HG02852 (cell line): ENCODE measurements around the gene DRD2.
A peak's percentile ranks its signal among the peaks of the same experiment; 100 is the strongest.

Source experiments
- ATAC-seq: cut with Tn5 transposase; IDR thresholded peaks from one replicate; pipeline ENCODE4 v1.9.1; 2021; ENCODE audit warnings: mild to moderate bottlenecking, moderate library complexity; ENCODE audit not compliant: unreplicated experiment

Gene DRD2

GRCh38 chr11:113447621-113448315, 27.4 kb downstream of the DRD2 start:
- ATAC-seq: no peak

GRCh38 chr11:113446938-113447337, 28.3 kb downstream of the DRD2 start:
- ATAC-seq: no peak

GRCh38 chr11:113446112-113446511, 29.1 kb downstream of the DRD2 start:
- ATAC-seq: peak; percentile 85

- no peak for ATAC-seq
Measured at GRCh38 chr11:113444502-113445123, 30.6 kb downstream of the DRD2 start.

- no peak for ATAC-seq
Measured at GRCh38 chr11:113440816-113441215, 34.4 kb downstream of the DRD2 start.

- ATAC-seq: no peak
Measured at GRCh38 chr11:113436672-113437252, 38.4 kb downstream of the DRD2 start.

- ATAC-seq: no peak
Measured at GRCh38 chr11:113435190-113435968, 39.8 kb downstream of the DRD2 start.

- no peak for ATAC-seq
Measured at GRCh38 chr11:113431746-113432145, 43.5 kb downstream of the DRD2 start.

- no peak for ATAC-seq
Measured at GRCh38 chr11:113426686-113427085, 48.5 kb downstream of the DRD2 start.

GRCh38 chr11:113420808-113421207, 54.4 kb downstream of the DRD2 start:
- ATAC-seq: no peak

GRCh38 chr11:113419454-113420003, 55.7 kb downstream of the DRD2 start:
- no peak for ATAC-seq

- ATAC-seq: no peak
Measured at GRCh38 chr11:113417428-113417827, 57.8 kb downstream of the DRD2 start.

- no peak for ATAC-seq
Measured at GRCh38 chr11:113415343-113415742, 59.9 kb downstream of the DRD2 start.

GRCh38 chr11:113412675-113413074, 62.5 kb downstream of the DRD2 start:
- ATAC-seq: no peak

GRCh38 chr11:113411536-113411935, 63.7 kb downstream of the DRD2 start:
- ATAC-seq: no peak

- no peak for ATAC-seq
Measured at GRCh38 chr11:113410414-113411135, 64.6 kb downstream of the DRD2 start.

- ATAC-seq: no peak
Measured at GRCh38 chr11:113409526-113409925, 65.7 kb downstream of the DRD2 start.

GRCh38 chr11:113408887-113409286, 66.3 kb downstream of the DRD2 start:
- ATAC-seq: no peak

- ATAC-seq: no peak
Measured at GRCh38 chr11:113408206-113408605, 67.0 kb downstream of the DRD2 start.

- no peak for ATAC-seq
Measured at GRCh38 chr11:113407163-113407562, 68.0 kb downstream of the DRD2 start.
